ENCODE results near the gene SP2.
A peak's percentile ranks its signal among the peaks of the same experiment; 100 is the strongest.

Gene SP2

DNA sequence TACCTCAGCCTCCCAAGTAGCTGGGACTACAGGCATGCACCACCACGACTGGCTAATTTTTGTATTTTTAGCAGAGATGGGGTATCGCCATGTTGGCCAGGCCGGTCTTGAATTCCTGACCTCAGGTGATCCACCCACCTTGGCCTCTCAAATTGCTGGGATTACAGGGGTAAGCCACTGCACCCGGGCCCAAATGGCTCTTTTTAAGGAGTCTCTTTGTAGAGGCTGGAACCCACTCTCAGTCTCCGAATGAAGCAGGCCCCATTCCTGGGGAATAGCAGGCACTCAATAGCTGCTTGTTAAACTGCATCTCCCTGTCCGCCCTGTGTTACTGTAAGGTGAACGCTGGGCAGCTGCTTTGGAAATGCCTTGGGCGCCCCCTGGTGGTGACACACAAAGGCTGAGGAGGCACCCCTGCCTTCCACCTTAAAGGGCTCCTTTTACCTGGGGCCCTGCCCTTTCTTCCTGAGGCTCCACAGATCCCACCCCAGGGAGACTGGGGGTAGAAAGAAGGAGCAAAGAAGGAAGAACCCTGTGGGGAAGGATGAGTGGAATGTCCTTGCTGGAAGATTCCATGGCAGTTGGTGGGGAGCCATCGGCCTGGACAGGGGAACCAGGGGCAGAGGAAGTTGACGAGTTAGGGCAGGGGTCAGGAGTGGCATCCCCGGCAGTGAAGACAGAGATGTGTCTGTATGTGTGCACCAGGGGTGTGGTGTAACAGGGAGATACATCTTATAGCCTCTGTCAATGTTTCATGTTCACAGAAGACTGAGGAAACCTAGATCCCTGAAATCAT lies 6.1 kb upstream of the SP2 start:
- peak; percentile 69 to 79 for DNase-seq (ENCODE audit: extremely low read depth in 1 of 2, low read depth in 1 of 2)

DNA sequence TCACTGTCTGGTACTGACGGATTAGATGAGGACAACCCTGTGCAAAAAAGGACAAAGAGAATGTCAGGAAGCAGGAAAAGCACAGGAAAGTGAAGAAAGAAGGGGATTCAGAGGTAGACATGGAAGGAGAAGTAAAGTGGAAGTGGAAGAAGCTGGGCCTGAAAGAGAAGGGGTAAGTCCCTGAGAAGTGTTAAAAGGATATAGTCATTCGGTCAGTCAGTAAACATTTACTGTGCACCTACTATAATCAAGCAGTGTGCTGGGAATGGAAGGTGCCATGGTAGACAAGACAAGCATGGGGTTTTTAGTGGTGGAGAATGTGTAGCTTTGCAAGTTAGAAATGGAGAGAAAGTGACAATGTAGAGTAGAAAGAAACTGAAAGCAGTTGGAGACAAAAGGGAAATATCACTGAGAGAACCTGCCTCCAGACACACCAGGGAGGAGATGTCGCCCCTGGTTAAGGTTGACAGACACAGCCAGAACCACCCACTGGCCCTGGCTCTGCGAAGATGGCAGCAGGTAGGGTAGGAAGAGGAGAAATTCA lies 4.4 kb upstream of the SP2 start:
- DNase-seq (ENCODE audit: extremely low read depth in 1 of 2, low read depth in 1 of 2), result no peak

DNA sequence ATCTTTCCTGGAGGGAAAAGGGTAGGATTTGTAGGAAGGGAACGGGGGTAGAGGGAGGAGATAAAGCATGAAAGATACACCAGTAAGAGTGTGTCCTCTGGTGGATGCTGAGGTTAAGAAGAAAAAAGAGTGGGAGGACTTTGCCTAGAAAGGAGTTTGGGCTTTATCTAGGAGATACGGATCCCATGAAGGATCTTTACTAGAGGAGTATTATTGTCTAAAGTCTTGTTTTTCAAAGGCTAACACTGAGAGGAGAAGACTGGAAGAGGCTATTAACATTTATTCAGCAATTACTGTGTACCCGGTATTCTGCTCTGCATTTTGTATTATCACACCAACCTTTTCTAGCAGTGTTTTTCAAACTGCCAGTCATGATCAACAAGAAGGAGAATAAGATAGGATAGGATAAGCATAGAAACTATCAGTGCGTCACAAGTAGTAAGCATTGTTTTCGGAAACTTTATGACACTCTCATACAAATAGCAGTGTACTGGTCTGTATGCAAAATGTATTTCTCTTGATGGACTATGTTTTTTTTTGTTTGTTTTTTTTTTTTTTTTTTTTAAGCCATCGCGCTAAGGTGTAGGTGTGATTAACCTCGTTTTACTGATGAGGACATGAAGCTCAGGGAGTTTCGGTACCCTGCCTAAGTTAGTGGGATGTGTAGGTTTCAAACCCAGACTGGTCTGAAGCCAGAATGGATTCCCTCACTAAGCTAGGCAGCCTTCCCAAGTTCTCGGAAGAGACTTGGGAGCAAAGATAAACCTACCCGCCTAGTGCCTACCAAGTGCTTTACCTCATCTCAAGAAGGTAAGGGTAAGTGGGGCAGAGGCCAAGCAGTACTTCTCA lies 1.3 kb upstream of the SP2 start:
- DNase-seq (ENCODE audit: extremely low read depth in 1 of 2, low read depth in 1 of 2), result no peak

- peak in 1 of 2 donors; percentile 9 for DNase-seq (ENCODE audit: extremely low read depth in 1 of 2, low read depth in 1 of 2)
These were observed 635 bp upstream of the SP2 start for GRCh38 chr17:47895347-47895855.

DNA sequence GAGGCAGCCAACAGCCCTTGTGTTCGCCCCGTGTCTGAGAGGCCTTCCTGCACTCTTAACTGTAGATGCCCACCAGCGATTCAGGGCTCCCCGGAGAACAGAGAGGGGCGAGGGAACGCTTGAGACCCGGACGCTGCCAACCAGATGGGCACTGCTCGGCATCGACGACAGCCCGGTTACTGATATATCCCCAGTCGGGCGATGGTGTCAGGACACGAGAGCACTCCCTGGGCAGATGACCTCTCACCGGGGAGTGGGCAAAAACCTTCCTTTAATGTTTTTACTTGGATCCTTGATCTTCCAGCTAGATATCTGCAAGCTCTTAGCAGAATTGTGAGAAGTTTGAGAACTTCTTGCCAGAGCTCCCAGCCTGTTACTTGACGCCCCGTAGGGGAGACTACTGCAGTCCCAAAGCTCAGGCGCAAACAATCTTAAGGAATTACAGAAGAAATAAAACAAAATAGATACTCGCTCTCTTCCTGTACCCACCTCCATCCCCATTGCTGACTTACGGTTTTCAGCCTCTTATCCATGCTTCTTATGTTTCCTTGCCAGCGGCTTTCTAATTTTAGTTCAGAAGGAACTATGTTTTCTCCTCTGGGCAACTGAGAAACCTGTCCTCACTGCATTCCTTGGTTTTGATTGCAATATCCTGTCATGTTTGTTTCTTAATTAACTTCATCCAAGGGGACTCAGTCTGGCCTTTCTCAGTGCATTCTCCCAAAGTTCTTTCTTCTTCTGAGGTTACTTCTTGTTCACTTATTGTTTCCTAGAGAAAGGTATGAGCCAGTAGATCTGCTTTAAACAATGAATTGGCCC lies 845 bp downstream of the SP2 start:
- DNase-seq (ENCODE audit: extremely low read depth in 1 of 2, low read depth in 1 of 2), result no peak

DNA sequence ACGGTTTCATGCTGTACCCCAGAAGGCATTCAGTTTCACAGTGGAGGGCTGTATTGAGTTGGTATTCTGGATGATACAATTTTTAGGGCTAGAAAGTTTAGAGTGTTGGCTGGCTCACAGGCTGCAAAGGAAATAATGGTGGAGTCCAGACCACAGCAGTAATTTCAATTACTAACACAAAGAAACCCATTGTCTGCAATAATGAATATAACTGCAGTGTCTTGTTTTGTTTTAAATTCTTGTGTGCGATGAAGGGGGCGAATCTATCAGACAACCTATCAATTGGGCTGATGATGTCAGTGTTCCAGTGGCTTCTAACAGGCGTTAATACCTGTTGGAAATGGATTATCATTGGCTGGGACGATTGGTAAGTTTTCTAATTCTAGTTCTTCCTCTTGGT lies 1.5 kb downstream of the SP2 start:
- no peak for DNase-seq (ENCODE audit: extremely low read depth in 1 of 2, low read depth in 1 of 2)

GRCh38 chr17:47898241-47898640 lies 2.2 kb downstream of the SP2 start:
- no peak for DNase-seq (ENCODE audit: extremely low read depth in 1 of 2, low read depth in 1 of 2)

- no peak for DNase-seq (ENCODE audit: extremely low read depth in 1 of 2, low read depth in 1 of 2)
These were observed 3.6 kb downstream of the SP2 start for GRCh38 chr17:47899643-47900042.

DNA sequence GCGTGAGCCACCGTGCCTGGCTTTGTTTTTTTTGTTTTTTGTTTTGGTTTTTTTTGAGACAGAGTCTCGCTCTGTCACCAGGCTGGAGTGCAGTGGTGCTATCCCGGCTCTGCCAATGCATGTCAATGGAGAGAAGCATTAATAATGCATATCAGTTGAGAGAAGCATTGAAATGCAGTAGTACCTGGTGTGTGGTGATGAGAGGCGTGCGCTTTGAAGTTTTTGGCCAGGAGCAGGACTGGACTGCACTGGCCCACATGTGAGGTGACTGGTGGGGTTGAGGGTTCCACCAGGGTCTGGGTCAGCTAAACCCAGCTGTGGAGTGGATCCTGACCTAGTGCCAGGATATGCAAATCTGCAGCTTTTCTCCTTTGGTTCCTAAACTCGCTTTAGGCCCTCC lies 5.4 kb downstream of the SP2 start:
- DNase-seq (ENCODE audit: extremely low read depth in 1 of 2, low read depth in 1 of 2), result no peak

- no peak for DNase-seq (ENCODE audit: extremely low read depth in 1 of 2, low read depth in 1 of 2)
These were observed 6.2 kb downstream of the SP2 start for GRCh38 chr17:47902039-47902744.

DNA sequence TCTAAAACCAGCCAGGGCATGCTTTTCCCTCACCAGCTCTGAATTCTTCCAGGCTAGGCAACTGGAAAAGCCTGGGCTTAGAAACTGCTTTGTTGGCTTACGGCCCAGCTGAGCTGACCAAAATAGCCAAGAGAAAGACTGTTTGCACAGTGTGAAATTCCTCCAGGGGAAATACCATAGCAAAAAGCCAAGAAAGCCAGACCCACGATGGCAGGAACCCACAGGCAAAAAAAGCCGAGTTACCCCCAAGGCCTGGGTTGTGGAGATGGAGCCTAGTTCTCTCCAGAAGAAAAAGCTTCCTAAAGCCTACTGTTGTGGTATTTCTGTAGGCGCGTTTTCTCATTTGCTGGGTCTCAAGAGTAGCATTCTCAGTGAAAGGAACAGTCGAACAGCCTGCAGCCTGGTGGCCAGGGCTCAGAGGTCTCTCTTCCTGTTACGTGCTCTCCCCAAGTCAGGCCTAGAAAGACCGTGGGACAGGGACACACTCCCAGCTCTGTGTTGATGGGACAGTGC lies 9.2 kb downstream of the SP2 start:
- DNase-seq (ENCODE audit: extremely low read depth in 1 of 2, low read depth in 1 of 2), result no peak

- DNase-seq (ENCODE audit: extremely low read depth in 1 of 2, low read depth in 1 of 2), result no peak
These were observed 10.4 kb downstream of the SP2 start for GRCh38 chr17:47906443-47906842.

DNA sequence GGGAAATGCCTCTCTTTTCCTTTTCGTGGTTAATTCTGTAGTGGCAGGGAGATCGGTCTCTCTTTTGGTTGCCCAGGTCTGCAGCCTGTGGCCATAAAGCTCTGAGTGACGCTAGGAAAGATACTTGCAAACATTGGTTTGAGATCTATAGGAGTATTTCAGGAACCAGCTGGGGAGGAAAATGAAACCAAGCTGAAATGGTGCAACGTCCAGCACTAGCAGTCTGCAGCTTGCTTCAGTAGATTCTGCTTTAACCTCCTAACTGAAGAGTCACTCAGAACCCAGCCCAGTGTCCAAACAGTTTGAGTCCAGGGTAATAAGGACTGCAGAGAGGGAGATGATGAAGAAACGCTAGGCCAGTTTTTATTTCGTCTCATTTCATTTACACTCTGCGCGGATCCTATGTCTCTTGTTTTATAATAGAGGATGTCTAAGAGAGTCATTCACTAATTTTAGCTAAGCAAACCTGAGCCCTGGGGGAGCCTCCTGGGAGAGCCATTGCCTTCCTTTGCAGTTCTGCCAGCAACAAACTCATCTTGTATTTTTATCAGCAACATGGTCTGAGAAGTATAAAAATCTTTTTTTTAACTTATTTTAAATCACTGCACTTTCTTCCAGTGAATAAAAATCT lies 12.0 kb downstream of the SP2 start:
- DNase-seq (ENCODE audit: extremely low read depth in 1 of 2, low read depth in 1 of 2), result no peak

- no peak for DNase-seq (ENCODE audit: extremely low read depth in 1 of 2, low read depth in 1 of 2)
These were observed 17.0 kb downstream of the SP2 start for GRCh38 chr17:47913050-47913449.

- no peak for DNase-seq (ENCODE audit: extremely low read depth in 1 of 2, low read depth in 1 of 2)
These were observed 18.4 kb downstream of the SP2 start for GRCh38 chr17:47914306-47914948.

DNA sequence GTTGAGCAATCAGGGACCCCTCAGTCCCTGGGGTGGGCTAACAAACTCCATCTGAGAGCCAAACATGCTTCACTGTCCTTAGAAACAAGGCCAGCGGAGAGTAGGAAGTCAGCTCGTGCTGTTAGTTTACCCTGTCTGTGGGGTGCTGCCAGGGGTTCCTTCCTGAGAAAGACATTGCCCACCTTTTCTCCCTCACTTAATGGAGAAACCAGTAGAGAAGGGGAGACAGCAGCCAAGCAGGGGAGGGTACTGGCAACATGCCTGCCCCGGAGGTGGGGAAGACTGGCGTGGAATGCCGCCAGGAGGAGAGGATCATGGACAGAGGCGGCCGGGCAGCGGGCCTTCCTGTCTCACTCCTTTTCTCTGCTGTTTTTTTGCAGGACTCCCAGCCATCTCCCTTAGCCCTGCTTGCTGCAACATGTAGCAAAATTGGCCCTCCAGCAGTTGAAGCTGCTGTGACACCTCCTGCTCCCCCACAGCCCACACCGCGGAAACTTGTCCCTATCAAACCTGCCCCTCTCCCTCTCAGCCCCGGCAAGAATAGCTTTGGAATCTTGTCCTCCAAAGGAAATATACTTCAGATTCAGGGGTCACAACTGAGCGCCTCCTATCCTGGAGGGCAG lies 19.9 kb downstream of the SP2 start:
- no peak for DNase-seq (ENCODE audit: extremely low read depth in 1 of 2, low read depth in 1 of 2)

- DNase-seq (ENCODE audit: extremely low read depth in 1 of 2, low read depth in 1 of 2), result no peak
These were observed 20.6 kb downstream of the SP2 start for GRCh38 chr17:47916489-47917208.

- DNase-seq (ENCODE audit: extremely low read depth in 1 of 2, low read depth in 1 of 2), result no peak
These were observed 21.5 kb downstream of the SP2 start for GRCh38 chr17:47917581-47917980.
